ENCODE measurements around the gene BMP2K.

GRCh38 chr4:78904143-78904542 is 128.0 kb downstream of the BMP2K start:
- TF ChIP-seq, protein P1, sequence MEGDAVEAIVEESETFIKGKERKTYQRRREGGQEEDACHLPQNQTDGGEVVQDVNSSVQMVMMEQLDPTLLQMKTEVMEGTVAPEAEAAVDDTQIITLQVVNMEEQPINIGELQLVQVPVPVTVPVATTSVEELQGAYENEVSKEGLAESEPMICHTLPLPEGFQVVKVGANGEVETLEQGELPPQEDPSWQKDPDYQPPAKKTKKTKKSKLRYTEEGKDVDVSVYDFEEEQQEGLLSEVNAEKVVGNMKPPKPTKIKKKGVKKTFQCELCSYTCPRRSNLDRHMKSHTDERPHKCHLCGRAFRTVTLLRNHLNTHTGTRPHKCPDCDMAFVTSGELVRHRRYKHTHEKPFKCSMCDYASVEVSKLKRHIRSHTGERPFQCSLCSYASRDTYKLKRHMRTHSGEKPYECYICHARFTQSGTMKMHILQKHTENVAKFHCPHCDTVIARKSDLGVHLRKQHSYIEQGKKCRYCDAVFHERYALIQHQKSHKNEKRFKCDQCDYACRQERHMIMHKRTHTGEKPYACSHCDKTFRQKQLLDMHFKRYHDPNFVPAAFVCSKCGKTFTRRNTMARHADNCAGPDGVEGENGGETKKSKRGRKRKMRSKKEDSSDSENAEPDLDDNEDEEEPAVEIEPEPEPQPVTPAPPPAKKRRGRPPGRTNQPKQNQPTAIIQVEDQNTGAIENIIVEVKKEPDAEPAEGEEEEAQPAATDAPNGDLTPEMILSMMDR (IDR thresholded peaks at IDR 0.05; ENCODE audit: poor library complexity): no peak
- TF ChIP-seq EZH2 (IDR thresholded peaks at IDR 0.05; ENCODE audit: borderline replicate concordance): no peak
